ENCODE data around the gene MAP3K12.

Gene MAP3K12

DNA sequence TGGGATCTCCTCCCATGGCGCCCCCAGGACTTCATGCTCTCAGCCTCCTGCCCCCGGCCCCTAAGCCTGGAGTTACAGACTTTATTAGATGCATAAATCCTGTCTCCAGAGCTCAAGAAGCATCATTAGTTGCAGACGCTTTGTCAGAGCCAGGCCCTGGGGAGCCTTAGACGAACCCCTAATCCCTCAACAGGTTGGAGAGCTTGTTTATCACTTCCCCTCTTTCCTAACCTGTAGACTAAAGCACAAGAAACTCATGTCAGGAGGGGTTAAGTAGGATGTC is 8.3 kb upstream of the MAP3K12 start:
- H3K36me3 ChIP-seq (ENCODE audit: control insufficient read depth, insufficient read depth, low read length) = peaks cover 15% of the 10 kb centered on the region
- H3K9me3 ChIP-seq (ENCODE audit: control insufficient read depth, low read length) = no peaks in the 10 kb centered on the region
- H3K27ac ChIP-seq (ENCODE audit: insufficient read depth, low read depth, low read length, poor library complexity, severe bottlenecking) = no peak overlapping the region
- H3K27me3 ChIP-seq (ENCODE audit: control insufficient read depth, insufficient read depth, low read length, poor library complexity, severe bottlenecking) = no peaks in the 10 kb centered on the region
- no peaks in the 10 kb centered on the region for H3K4me1 ChIP-seq (ENCODE audit: control insufficient read depth, insufficient read depth, low read length)
- WGBS, 2 experiments = 91 to 96% methylated on average over 4 of the region's 4 CpGs
- H3K4me3 ChIP-seq (ENCODE audit: insufficient read depth, low read depth, low read length) = no peak overlapping the region

DNA sequence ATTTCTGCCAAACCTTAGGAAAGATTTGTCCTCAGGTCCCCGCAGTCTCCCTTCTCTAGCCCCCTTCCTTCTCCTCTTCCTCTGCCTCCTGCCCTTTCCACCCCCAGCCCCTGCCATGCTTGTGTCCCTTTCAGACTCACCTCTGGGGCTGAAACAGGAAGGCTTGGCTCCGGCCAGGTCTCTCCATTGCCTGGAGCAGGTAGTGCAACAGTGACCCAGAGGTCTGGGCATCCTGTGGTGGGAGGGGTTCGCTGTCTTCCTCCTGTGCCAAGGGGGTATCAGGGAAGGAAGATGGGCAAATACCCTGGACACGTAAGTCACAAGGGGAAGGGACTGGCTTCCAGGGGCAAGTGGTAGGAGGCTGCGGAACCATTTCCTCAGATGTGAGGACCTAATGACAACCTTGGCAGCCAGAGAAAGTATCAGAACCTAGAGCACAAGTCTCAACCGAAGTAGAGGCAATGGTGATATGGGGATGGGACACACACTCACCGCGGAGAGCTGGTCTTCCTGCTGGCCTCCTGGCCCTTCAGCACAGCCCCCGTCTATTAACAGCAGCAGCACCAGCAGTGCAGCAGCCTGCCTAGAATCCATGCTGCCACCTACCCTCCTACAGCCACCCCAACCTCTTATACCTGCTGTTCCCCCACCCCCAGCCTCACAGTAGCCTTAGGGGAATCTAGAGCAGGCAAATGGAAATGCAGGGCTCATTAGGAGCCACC is 7.8 kb upstream of the MAP3K12 start, which contains the start of gene NPFF:
Gene NPFF (minus strand): TSS at position 604 of the 722 bp plus-strand sequence. CDS start 10 bp downstream, at position 594.
- H3K27ac ChIP-seq (ENCODE audit: insufficient read depth, low read depth, low read length, poor library complexity, severe bottlenecking) = no peak within 1 kb of the TSS
- H3K9me3 ChIP-seq (ENCODE audit: control insufficient read depth, low read length) = no peaks in the 10 kb centered on the region
- no peaks in the 10 kb centered on the region for H3K27me3 ChIP-seq (ENCODE audit: control insufficient read depth, insufficient read depth, low read length, poor library complexity, severe bottlenecking)
- peaks cover 1% of the 10 kb centered on the region for H3K4me1 ChIP-seq (ENCODE audit: control insufficient read depth, insufficient read depth, low read length)
- peaks cover 14% of the 10 kb centered on the region for H3K36me3 ChIP-seq (ENCODE audit: control insufficient read depth, insufficient read depth, low read length)
- no peak within 1 kb of the TSS for H3K4me3 ChIP-seq (ENCODE audit: insufficient read depth, low read depth, low read length)
- 91 to 95% methylated on average over 9 of the region's 9 CpGs for WGBS, 2 experiments

DNA sequence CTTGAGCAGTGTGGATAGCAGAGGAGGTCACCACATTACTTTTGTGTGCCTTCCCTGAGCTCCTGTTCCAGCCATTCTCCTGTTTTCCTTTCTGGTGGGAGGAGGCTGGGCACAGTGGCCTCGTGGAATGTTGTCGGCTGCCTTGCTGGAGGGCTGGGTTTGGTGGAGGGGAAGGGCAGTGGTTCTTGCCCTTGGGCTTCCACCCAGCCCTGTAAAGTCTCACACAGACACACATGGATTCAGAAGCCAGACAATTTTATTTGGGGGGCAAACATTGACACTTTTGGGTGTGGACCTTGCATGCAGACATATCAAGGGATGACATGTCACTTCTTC is 7.2 kb upstream of the MAP3K12 start:
- Histone ChIP-seq H3K9me3 (ENCODE audit: control insufficient read depth, low read length) (no peaks in the 10 kb centered on the region), H3K4me1 (ENCODE audit: control insufficient read depth, insufficient read depth, low read length) (peaks cover 7% of the 10 kb centered on the region), H3K27ac (ENCODE audit: insufficient read depth, low read depth, low read length, poor library complexity, severe bottlenecking) (no peak overlapping the region), H3K36me3 (ENCODE audit: control insufficient read depth, insufficient read depth, low read length) (peaks cover 14% of the 10 kb centered on the region), H3K27me3 (ENCODE audit: control insufficient read depth, insufficient read depth, low read length, poor library complexity, severe bottlenecking) (no peaks in the 10 kb centered on the region), H3K4me3 (ENCODE audit: insufficient read depth, low read depth, low read length) (no peak overlapping the region)
- 88 to 95% methylated on average over 2 of the region's 2 CpGs for WGBS, 2 experiments

DNA sequence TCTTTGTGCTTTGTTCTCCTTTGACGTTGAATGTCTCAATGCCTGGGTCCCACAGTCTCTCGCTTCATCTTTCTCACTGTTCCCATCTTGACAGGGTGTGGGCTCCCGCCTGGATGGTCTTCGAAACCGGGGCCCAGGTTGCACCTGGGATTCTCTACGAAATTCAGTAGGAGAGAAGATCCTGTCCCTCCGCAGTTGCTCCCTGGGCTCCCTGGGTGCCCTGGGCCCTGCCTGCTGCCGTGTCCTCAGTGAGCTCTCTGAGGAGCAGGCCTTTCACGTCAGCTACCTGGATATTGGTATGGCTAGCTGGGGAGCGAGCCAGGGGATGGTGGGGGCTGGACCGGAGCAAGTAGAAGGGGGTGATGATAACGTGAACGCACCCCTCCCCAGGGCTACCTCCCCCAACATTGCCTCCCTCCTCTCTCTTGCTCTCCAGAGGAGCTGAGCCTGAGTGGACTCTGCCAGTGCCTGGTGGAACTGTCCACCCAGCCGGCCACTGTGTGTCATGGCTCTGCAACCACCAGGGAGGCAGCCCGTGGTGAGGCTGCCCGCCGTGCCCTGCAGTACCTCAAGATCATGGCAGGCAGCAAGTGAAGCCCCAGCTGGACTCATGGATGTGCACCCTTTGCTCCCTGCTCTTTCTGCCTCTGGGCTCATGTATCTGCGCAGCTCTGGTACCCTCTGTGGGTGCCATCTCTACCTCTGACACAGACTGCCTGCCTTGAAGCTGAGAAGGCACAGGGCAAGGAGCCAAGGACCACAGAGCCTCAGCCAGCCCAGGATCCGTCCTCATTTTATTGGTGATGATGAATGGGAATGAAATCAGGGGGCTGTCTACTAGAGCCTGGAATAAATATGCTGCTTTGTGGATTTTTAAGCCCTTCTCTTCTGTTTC is 6.5 kb upstream of the MAP3K12 start:
- no peak overlapping the region for H3K27ac ChIP-seq (ENCODE audit: insufficient read depth, low read depth, low read length, poor library complexity, severe bottlenecking)
- 95% methylated on average over 19 of the region's 19 CpGs for WGBS, 2 experiments

DNA sequence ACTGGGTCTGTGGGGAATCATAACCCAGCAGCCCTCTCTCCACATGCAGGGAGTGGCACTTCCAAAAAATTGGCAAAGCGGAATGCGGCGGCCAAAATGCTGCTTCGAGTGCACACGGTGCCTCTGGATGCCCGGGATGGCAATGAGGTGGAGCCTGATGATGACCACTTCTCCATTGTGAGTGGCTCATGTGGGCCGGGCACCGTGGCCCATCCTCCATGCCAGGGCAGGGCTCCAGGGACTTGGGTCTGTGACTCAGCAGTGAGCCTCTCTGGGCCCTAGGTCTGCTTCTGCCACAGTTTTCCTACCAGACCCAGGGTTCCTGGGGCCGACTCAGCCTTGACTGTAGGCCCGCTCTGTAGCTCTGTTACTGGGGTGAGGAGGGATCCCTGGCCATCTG is 5.8 kb upstream of the MAP3K12 start:
- Histone ChIP-seq H3K27me3 (ENCODE audit: control insufficient read depth, insufficient read depth, low read length, poor library complexity, severe bottlenecking) (no peaks in the 10 kb centered on the region), H3K27ac (ENCODE audit: insufficient read depth, low read depth, low read length, poor library complexity, severe bottlenecking) (no peak overlapping the region), H3K4me1 (ENCODE audit: control insufficient read depth, insufficient read depth, low read length) (peaks cover 8% of the 10 kb centered on the region), H3K36me3 (ENCODE audit: control insufficient read depth, insufficient read depth, low read length) (peaks cover 14% of the 10 kb centered on the region), H3K9me3 (ENCODE audit: control insufficient read depth, low read length) (no peaks in the 10 kb centered on the region), H3K4me3 (ENCODE audit: insufficient read depth, low read depth, low read length) (no peak overlapping the region)
- WGBS, 2 experiments = 95 to 96% methylated on average over 10 of the region's 10 CpGs

More for the DNA sequence above, 6.5 kb upstream of the MAP3K12 start:
- H3K4me3 ChIP-seq (ENCODE audit: insufficient read depth, low read depth, low read length) = no peak overlapping the region
- no peaks in the 10 kb centered on the region for H3K27me3 ChIP-seq (ENCODE audit: control insufficient read depth, insufficient read depth, low read length, poor library complexity, severe bottlenecking)
- no peaks in the 10 kb centered on the region for H3K9me3 ChIP-seq (ENCODE audit: control insufficient read depth, low read length)
- peaks cover 8% of the 10 kb centered on the region for H3K4me1 ChIP-seq (ENCODE audit: control insufficient read depth, insufficient read depth, low read length)
- H3K36me3 ChIP-seq (ENCODE audit: control insufficient read depth, insufficient read depth, low read length) = peaks cover 14% of the 10 kb centered on the region

DNA sequence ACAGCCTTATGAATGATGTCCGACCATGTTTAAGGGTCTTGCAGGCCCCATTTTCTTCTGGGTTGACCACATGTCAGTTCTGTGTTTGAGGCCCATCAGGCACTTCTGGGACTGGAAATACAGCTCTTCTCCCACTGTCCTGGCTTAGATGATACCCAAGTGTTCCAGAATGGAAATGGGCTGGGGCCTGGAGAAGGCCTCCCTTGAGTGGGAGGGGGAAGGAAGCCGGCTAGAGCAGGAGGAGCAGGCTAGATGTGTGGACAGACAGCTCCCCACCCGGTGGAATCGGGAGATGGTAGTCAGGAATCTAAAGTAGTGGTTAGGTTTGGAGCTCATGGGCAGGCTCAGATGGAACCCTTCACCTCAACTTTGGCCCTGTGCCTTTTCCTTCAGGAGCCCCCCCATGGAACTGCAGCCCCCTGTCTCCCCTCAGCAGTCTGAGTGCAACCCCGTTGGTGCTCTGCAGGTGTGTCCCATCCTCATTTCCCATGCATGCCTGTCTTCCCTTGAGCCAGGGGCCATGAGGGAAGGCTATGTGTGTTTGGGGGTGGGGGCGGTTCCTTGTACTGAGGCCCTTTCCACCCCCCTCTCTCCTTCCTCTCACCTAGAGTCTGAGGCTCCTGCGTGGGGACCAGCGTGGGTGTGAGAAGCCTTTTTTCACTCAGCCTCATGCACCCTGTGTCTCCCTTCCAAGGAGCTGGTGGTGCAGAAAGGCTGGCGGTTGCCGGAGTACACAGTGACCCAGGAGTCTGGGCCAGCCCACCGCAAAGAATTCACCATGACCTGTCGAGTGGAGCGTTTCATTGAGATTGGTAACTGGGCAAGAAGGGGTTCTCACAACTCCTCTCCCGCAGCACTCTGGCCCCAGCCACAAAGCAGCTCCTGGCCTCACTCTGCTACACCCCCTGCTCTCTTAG is 5.0 kb upstream of the MAP3K12 start:
- no peak overlapping the region for H3K27ac ChIP-seq (ENCODE audit: insufficient read depth, low read depth, low read length, poor library complexity, severe bottlenecking)
- H3K4me3 ChIP-seq (ENCODE audit: insufficient read depth, low read depth, low read length) = no peak overlapping the region
- peaks cover 8% of the 10 kb centered on the region for H3K4me1 ChIP-seq (ENCODE audit: control insufficient read depth, insufficient read depth, low read length)
- no peaks in the 10 kb centered on the region for H3K9me3 ChIP-seq (ENCODE audit: control insufficient read depth, low read length)
- no peaks in the 10 kb centered on the region for H3K27me3 ChIP-seq (ENCODE audit: control insufficient read depth, insufficient read depth, low read length, poor library complexity, severe bottlenecking)
- WGBS, 2 experiments = 92 to 94% methylated on average over 13 to 14 of the region's 14 CpGs
- peaks cover 14% of the 10 kb centered on the region for H3K36me3 ChIP-seq (ENCODE audit: control insufficient read depth, insufficient read depth, low read length)

DNA sequence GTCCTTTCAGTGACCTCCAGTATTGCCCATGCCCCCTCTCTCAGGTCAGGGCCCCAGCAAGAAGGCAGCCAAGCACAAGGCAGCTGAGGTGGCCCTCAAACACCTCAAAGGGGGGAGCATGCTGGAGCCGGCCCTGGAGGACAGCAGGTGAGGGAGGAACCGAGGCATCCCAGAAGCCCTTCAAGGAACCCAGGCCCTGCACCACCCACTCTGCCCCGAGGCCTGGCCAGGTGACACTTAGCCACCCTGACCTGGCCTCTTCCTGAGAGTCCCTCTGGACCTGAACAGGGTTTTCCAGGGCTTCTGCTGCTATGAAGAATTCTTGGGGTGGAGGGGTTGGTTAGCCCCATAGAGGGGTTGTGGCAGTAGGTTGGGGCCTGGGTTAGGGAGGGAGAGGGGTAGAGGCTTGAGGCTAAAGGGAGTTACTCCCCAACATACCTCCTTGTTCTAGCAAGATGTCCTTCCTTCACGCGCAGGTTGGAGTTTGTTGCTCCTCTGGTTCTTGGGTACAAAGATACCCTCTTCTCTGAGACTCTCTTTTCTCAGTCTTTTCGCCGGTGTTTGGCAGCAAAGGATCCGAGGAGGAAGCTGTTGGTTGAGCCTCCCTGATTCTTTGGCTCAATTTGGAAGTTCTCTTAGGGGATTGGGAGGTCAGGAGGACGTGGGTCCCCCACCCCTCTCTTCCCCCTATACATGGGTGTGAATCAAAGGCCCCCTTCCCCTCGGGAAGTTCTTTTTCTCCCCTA is 3.9 kb upstream of the MAP3K12 start:
- peaks cover 14% of the 10 kb centered on the region for H3K36me3 ChIP-seq (ENCODE audit: control insufficient read depth, insufficient read depth, low read length)
- WGBS, 2 experiments = 88 to 91% methylated on average over 10 of the region's 10 CpGs
- H3K27me3 ChIP-seq (ENCODE audit: control insufficient read depth, insufficient read depth, low read length, poor library complexity, severe bottlenecking) = no peaks in the 10 kb centered on the region
- no peak overlapping the region for H3K27ac ChIP-seq (ENCODE audit: insufficient read depth, low read depth, low read length, poor library complexity, severe bottlenecking)
- H3K9me3 ChIP-seq (ENCODE audit: control insufficient read depth, low read length) = no peaks in the 10 kb centered on the region
- peaks cover 14% of the 10 kb centered on the region for H3K4me1 ChIP-seq (ENCODE audit: control insufficient read depth, insufficient read depth, low read length)
- no peak overlapping the region for H3K4me3 ChIP-seq (ENCODE audit: insufficient read depth, low read depth, low read length)

DNA sequence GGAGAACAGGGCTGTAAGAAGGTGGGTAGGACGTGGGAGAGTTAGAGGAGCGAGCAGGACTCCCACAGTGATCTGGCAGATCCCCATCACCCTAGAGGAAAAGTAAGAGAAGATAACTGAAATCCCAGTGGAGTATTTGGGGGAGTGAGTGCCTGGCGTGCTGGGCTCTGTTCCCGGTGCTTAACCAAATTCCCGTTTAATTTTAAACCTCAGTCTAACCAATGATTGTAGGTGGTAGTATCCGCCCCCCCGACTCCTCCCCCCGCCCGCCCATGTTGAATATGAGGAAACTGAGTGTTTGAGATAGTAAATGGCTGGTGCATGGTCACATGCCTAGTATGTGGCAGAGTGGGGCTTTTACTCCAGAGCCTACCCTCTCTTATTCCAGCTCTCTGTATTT is 3.1 kb upstream of the MAP3K12 start:
- WGBS, 2 experiments = 95% methylated on average over 9 of the region's 9 CpGs
- no peaks in the 10 kb centered on the region for H3K27me3 ChIP-seq (ENCODE audit: control insufficient read depth, insufficient read depth, low read length, poor library complexity, severe bottlenecking)
- H3K9me3 ChIP-seq (ENCODE audit: control insufficient read depth, low read length) = no peaks in the 10 kb centered on the region
- peak overlapping the region; percentile 77 for H3K4me3 ChIP-seq (ENCODE audit: insufficient read depth, low read depth, low read length)
- H3K27ac ChIP-seq (ENCODE audit: insufficient read depth, low read depth, low read length, poor library complexity, severe bottlenecking) = no peak overlapping the region
- peaks cover 14% of the 10 kb centered on the region for H3K36me3 ChIP-seq (ENCODE audit: control insufficient read depth, insufficient read depth, low read length)
- peaks cover 16% of the 10 kb centered on the region for H3K4me1 ChIP-seq (ENCODE audit: control insufficient read depth, insufficient read depth, low read length)

DNA sequence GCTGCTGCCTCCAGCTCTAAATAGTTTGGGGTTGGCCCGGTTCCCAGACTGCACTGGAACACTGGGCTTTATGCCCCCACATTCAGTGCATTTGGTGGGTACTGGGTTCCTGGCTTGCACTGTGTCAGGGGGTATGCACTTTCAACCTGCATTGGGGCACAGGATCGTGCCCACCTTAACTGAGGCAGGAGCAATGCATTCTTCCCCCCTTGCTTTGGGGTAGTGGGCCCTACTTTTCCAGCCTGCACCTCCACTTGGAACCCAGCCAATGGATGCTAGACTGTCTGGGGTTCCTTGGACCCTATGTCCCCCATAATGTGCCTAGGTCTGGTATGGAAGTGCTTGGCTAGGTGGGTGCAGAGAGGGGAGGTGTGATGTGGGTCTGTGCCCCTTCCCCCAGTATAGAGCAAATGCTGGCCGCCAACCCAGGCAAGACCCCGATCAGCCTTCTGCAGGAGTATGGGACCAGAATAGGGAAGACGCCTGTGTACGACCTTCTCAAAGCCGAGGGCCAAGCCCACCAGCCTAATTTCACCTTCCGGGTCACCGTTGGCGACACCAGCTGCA is 2.4 kb upstream of the MAP3K12 start:
- peak overlapping the region; percentile 99 for H3K27ac ChIP-seq (ENCODE audit: insufficient read depth, low read depth, low read length, poor library complexity, severe bottlenecking)
- no peaks in the 10 kb centered on the region for H3K9me3 ChIP-seq (ENCODE audit: control insufficient read depth, low read length)
- peaks cover 21% of the 10 kb centered on the region for H3K4me1 ChIP-seq (ENCODE audit: control insufficient read depth, insufficient read depth, low read length)
- H3K36me3 ChIP-seq (ENCODE audit: control insufficient read depth, insufficient read depth, low read length) = peaks cover 14% of the 10 kb centered on the region
- H3K27me3 ChIP-seq (ENCODE audit: control insufficient read depth, insufficient read depth, low read length, poor library complexity, severe bottlenecking) = no peaks in the 10 kb centered on the region
- peak overlapping the region; percentile 77 for H3K4me3 ChIP-seq (ENCODE audit: insufficient read depth, low read depth, low read length)
- WGBS, 2 experiments = 82 to 83% methylated on average over 10 of the region's 10 CpGs
